Sigmoid colon (tissue), 4 donors: Measurements from ENCODE around the gene USH1C.

Experiments
- EP300 ChIP-seq, 4 donors: sonication (generic); formaldehyde crosslinking; IDR thresholded peaks; one replicate each; pipeline ENCODE4 v1.6.1; 2017; ENCODE audit warnings: antibody characterized with exemption in 4 of 4
- POLR2A ChIP-seq, 2 donors: fragments of 450-650 bp; IDR thresholded peaks; one replicate each; pipeline ENCODE4 v1.6.1; 2016; ENCODE audit warnings: antibody characterized with exemption in 2 of 2, mild to moderate bottlenecking in 2 of 2, moderate library complexity in 2 of 2
- POLR2AphosphoS5 ChIP-seq, 4 donors: sonication (generic); formaldehyde crosslinking; IDR thresholded peaks; one replicate each; pipeline ENCODE4 v1.6.1; 2017; ENCODE audit warnings: antibody characterized with exemption in 4 of 4
- TF ChIP-seq, protein P1 (sequence below), 4 experiments: fragments of 450-650 bp in 3 of 4; fragments of 200-600 bp in 1 of 4; IDR thresholded peaks; one replicate each; pipeline ENCODE4 v1.5.1; 2016 to 2019; ENCODE audit warnings: antibody characterized with exemption in 4 of 4, mild to moderate bottlenecking in 3 of 4, moderate library complexity in 2 of 4

DNA sequence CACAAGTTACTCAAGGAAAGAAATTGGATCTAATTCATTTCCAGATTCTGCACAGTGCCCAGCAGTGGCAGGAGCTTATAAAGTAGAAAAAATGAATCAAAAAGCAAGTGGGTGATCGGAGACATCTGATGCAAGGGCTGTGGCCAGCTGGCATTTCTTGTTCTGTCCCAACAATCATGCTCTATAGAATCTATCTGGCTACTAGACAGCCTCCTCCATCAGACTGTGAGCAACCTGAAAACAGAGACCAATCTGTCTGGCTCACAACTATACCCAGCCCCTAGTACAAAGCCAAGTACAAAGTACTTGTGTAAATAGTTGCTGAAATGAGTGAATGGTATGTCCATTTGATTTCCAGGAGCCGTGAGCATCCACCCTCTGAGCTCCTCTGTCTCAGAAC, 11.4 kb downstream of the USH1C start:
- TF ChIP-seq POLR2AphosphoS5 (IDR thresholded peaks at IDR 0.05) (no peak), EP300 (IDR thresholded peaks at IDR 0.05) (no peak), POLR2A (IDR thresholded peaks at IDR 0.05) (no peak)
- TF ChIP-seq, protein P1, sequence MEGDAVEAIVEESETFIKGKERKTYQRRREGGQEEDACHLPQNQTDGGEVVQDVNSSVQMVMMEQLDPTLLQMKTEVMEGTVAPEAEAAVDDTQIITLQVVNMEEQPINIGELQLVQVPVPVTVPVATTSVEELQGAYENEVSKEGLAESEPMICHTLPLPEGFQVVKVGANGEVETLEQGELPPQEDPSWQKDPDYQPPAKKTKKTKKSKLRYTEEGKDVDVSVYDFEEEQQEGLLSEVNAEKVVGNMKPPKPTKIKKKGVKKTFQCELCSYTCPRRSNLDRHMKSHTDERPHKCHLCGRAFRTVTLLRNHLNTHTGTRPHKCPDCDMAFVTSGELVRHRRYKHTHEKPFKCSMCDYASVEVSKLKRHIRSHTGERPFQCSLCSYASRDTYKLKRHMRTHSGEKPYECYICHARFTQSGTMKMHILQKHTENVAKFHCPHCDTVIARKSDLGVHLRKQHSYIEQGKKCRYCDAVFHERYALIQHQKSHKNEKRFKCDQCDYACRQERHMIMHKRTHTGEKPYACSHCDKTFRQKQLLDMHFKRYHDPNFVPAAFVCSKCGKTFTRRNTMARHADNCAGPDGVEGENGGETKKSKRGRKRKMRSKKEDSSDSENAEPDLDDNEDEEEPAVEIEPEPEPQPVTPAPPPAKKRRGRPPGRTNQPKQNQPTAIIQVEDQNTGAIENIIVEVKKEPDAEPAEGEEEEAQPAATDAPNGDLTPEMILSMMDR (IDR thresholded peaks at IDR 0.05) = no peak
